22Rv1 (cell line): ENCODE results near the gene GPR25.
A peak's percentile ranks its signal among the peaks of the same experiment; 100 is the strongest.

Experiments
- H3K27ac ChIP-seq: fragments of 450-650 bp; 2 replicates; pipeline ENCODE4 v1.5.1; 2017
- CTCF ChIP-seq: fragments of 450-650 bp; IDR thresholded peaks from 2 replicates; pipeline ENCODE4 v1.5.1; 2017; ENCODE audit warnings: mild to moderate bottlenecking
- ZFX ChIP-seq: fragments of 450-650 bp; IDR thresholded peaks from 2 replicates; pipeline ENCODE4 v1.6.1; 2017; ENCODE audit warnings: antibody characterized with exemption, borderline replicate concordance

GPR25 gene

GRCh38 chr1:200872446-200873115, at the start of gene GPR25:
GPR25 (plus strand) TSS chr1:200872981; CDS start chr1:200873038, 57 bp downstream.
- H3K27ac ChIP-seq = no peak within 1 kb of the TSS
- TF ChIP-seq CTCF = no peak
- TF ChIP-seq ZFX = no peak

- no peak for TF ChIP-seq CTCF
- no peak for TF ChIP-seq ZFX
- peak overlapping the region; percentile 16 for H3K27ac ChIP-seq
Measured at GRCh38 chr1:200831091-200831490, 41.7 kb upstream of the GPR25 start.

GRCh38 chr1:200834383-200834782, 38.4 kb upstream of the GPR25 start:
- TF ChIP-seq CTCF (no peak), ZFX (no peak)

GRCh38 chr1:200836213-200836612, 36.6 kb upstream of the GPR25 start:
- no peak overlapping the region for H3K27ac ChIP-seq
- TF ChIP-seq CTCF = no peak
- TF ChIP-seq ZFX = no peak

More at GRCh38 chr1:200834383-200834782, 38.4 kb upstream of the GPR25 start:
- no peak overlapping the region for H3K27ac ChIP-seq

- no peak overlapping the region for H3K27ac ChIP-seq
- TF ChIP-seq CTCF (peak; percentile 83), ZFX (no peak)
Measured at GRCh38 chr1:200837931-200838571, 34.7 kb upstream of the GPR25 start.

- TF ChIP-seq ZFX (no peak), CTCF (no peak)
- no peak overlapping the region for H3K27ac ChIP-seq
Measured at GRCh38 chr1:200838676-200839445, 33.9 kb upstream of the GPR25 start.

GRCh38 chr1:200845360-200845759, 27.4 kb upstream of the GPR25 start:
- no peak overlapping the region for H3K27ac ChIP-seq
- TF ChIP-seq CTCF = no peak
- no peak for TF ChIP-seq ZFX
